ENCODE measurements around the gene SETD5.
"Not testable (repeated sequence)": the region's sequence is repeated elsewhere in the genome, so short reads cannot be mapped to it uniquely, and the experiment has no call there.

The SETD5 gene

DNA sequence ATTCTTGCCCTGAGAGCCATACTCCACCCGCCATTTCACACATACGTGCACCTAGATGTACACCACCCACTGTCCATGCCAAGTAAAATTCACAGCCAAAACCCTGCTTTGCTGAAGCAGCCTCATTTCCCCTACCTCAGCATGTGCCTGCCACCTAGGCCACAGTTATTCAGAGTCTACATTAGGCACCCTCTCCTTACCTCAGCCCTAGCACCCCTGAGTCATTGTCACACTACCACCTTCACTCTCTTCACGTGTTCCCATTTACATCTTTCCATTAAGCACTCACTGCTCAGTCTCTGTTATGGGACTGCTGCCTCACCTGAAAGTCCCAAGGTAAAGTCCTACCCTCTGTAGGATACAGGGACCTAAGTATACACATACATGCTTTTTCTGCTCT, 70.0 kb downstream of the SETD5 start:
- no peak for DNase-seq (ENCODE audit: low spot score)

DNA sequence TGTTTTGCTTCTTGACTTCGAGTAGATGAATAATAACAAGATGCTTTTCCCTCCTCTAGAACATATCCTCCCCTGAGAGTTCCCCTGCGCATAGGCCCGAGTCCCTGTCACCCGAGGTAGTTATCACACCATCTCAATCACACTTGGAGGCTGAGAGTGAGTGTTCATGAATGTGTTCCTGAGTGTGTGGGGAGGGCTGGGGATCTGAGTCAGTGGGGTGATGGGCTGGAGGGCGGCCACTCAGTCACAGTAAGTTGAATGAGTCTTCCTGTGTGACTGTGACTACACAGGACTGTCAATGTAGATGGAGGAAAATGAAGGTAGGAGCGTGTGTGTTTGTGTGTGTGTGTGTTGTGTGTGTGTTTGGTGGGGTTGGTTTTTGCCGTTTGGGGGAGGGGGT, 71.0 kb downstream of the SETD5 start:
- DNase-seq (ENCODE audit: low spot score) = no peak

DNA sequence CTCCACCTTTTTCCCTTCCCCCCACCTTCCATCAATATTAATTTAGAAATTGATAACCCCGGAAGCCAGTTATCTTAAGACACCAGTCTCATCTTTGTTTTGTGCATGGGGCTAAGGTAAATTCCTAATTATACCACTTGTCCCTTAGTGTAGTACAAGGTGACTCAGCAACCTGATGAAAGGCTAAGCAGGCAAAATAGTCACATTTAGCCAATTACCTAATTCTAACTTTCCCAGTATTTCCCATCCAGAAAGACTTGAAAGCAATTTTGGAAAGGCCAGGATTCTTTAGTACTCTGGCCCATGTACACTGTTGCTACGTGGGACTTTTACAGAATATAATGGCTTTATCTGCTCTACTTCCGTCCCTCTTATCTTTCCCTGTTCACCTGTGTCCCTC, 72.6 kb downstream of the SETD5 start:
- no peak for DNase-seq (ENCODE audit: low spot score)

DNA sequence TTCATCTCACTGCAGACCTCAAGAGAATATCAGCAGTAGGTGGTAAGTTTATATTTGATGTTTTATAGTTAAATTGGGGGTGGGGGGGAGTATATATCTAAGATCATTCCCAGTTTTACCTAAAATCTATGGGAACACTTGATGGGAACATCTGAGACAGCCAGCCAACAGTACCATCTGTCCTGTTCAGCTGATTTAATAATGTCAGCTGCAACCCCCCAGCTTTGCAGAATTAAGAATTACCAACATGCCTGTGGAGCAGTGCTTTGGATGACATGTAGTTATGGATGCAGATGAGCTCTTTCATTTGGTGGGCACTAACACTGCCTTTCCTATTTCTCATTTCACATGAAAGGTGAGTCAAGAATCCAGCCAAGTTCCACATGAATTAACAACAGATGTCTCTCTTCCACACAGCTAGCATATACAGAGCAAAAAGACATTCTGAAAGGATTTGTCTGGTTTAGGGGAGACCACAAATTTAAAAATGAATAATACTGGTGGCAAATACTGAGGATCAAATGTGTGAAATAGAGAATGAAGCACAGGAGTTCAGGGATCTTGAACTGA, 76.2 kb downstream of the SETD5 start:
- DNase-seq (ENCODE audit: low spot score) = no peak

DNA sequence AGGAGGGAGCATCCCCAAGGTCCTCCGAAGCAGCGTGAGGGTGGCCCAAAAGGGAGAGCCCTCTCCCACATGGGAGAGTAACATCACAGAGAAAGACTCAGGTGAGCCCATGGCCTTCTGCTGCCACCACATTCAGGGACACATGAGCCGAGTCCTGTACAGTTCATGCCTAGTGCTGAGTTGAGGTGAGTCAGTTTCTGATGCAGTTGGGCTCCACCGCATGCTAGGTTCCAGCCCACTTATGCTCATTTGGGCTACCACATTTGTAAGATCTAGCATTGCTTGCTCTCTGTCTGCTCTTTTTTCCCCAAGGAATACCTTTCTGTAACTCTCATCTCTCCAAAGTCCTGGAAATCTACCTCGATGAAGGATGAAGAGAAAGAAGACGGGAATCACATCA, 77.1 kb downstream of the SETD5 start:
- DNase-seq (ENCODE audit: low spot score) = no peak

DNA sequence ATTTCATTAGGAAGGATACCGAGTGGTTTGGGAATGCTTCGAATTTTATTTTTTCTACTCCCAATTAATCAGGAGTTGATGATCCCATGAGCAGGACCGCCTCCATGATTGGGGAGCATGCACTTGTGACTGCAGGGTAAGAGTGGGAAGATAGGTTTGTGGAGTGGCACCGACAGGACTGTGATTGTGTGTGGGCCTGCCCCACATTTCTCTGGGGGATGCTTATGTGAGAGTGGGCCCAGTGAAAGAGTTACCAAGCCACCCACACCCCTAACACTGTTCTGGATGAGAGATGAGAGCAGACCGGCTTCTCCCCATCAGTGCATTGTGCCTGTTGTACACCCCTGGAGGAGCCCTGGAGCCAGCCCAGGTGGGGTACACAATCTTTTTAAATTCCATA, 79.5 kb downstream of the SETD5 start:
- no peak for DNase-seq (ENCODE audit: low spot score)

DNA sequence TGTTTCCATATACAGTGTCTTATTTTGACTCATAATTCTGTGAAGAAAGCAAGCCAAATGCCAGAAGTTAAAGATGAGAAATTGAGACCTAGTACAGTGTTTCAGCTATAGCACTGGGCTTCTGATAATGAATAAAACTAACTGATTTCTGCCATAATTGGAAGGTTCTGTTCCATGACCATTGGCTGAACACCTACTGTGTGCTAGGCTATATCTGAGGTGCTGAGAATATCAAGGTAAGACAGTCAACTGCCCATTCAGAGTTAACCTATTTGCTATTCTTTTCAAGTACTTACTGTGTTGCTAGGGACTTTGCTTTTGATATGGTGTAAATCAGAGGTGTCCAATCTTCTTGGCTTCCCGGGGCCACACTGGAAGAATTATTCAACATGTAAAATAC, 82.8 kb downstream of the SETD5 start:
- no peak for DNase-seq (ENCODE audit: low spot score)

DNA sequence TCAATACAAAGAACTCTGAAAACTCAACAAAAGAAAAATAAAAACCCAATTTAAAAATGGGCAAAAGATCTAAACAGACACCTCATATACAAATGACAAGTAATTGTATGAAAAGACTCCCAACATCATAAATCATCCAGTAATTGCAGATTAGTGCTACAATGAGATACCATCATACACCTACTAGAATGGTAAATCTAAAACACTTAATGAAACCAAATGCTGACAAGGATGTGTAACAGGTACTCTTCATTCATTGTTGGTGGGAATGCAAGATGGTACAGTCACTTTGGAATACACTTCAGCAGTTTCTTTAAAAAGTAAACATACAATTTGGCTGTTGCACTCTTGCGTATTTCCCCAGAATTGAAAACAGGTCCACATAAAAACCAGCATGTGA, 87.8 kb downstream of the SETD5 start:
- no peak for DNase-seq (ENCODE audit: low spot score)

DNA sequence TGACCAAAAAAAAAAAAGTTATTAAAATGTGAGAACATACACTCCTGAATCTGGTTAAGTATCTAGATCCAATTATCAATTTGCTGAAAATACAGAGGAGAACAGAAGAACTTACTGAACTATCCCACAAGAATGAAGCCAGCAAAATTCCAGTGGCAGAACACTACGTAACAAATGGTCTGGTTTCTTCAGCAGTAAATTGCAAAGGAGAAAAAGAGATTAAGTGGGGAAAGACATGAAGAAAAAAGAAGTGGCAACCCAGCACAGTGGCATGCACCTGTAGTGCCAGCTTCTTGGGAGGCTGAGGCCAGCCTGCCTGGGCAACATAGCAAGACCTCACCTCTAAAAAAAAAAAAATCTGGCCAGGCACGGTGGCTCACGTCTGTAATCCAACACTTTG, 94.1 kb downstream of the SETD5 start:
- no peak for DNase-seq (ENCODE audit: low spot score)

DNA sequence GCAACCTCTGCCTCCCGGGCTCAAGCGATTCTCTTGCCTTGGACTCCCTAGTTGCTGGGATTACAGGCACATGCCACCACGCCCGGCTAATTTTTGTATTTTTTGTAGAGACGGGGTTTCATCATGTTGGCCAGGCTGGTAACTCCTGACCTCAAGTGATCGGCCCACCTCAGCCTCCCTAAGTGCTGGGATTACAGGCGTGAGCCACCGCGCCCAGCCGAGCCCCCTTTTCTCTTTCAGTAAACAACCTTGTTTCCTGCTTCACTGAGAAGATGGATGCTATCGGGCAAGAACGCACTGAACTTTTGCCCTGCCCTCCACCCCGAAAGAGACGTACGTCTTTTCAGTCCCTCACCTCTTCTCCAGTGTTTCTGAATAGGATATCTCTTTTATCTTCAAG, 96.6 kb downstream of the SETD5 start:
- DNase-seq (ENCODE audit: low spot score) = not testable (repeated sequence)

DNA sequence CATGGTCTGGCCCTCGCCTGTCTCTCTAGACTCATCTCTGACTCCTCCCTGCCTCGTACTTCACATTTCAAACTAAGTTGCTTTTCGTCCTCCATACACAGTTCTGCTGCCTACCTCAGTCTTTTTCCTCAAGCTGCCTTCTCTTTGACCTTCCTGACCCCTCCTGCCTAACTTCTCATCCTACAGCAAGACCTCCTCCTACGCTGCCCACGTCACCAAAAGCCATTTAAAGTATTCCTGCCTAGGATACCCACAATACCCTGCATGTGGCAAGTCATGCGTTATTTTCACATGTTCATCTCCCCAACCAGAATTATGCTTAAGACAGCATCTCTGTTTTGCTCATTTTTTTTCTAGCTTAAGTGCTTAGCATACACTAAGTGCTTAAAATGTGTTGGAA, 99.5 kb downstream of the SETD5 start:
- no peak for DNase-seq (ENCODE audit: low spot score)

DNA sequence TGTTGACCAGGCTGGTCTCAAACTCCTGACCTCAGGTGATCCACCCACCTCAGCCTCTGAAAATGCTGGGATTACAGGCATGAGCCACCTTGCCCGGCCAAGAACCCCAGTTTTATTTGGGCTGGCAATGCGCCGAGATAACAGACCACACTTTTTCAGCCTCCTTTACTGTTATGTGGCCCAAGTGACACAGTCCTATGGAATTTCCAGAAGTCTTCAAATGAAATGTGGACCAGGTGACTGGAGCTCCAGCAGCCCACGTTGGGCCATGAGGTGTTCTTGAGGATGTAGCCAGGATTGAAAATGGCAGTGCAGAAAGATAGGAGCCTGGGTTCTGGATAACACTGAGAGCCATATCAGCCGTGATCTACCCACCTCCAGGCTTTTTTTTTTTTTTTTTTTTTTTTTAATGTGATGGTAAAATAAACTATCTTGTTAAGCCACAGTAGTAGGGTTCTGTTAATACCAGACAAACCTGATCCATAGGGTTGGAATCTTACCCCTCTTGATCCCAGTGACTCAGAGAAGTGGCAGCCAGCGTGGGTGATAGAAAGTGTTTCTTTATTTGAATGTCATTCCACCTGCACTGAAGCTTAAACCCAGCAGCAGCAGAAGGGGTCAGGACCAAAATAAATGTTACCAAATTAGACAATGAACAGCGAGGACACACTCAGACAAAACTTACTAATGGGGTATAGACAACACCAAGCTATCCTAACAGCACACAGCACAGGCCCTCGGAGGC, 100.6 kb downstream of the SETD5 start:
- DNase-seq (ENCODE audit: low spot score) = no peak

DNA sequence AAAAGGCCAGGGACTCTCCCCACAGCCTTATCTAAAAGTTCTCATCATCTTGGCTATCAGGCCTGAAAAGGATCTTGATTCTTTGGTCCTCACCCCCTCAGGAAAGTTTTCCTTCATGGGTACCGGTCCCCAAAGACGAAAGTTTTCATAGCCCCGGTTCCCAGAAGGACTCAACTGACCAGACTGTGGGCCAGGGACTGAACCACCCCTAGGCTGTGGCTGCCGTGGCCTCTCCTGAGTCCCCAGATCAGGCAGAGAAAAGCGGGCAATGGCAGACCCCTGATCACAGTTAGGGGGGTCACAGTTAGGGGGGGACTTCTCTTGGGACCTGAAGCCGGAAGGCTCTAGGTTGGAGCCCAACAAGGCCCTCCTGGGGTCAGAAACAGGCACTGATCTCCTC, 101.4 kb downstream of the SETD5 start:
- DNase-seq (ENCODE audit: low spot score) = no peak

DNA sequence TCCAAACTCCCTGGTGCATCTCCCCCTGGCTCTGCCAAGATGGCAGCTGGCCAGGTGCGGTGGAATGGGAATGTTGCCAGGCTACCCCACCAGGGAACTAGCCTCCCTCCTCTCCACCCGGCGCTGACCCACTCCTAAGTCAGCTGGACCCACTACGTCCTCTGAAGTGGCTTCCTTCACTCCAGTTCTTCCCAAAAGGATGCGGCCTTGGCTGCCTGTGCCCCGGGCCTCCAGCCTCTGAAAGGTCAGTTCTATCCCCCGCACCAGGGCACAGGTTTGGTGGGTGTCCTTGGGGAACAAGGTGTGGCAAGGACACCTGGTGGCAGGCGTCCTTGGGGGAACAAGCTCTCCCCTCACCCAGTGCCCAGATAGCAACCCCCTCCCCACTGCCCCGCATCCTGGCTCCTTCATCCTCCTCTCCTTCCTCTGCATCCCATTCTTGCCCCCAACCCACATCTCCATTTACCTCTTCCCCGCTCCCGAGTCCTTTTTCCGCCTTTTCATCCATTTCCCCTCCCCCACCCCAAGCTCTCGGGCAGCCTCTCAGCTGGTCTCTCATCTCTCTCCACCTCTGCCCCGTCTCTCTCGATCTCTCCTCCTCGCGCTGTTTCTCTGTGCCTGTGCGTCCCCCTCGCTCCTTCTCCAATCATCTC, 102.2 kb downstream of the SETD5 start:
- no peak for DNase-seq (ENCODE audit: low spot score)

DNA sequence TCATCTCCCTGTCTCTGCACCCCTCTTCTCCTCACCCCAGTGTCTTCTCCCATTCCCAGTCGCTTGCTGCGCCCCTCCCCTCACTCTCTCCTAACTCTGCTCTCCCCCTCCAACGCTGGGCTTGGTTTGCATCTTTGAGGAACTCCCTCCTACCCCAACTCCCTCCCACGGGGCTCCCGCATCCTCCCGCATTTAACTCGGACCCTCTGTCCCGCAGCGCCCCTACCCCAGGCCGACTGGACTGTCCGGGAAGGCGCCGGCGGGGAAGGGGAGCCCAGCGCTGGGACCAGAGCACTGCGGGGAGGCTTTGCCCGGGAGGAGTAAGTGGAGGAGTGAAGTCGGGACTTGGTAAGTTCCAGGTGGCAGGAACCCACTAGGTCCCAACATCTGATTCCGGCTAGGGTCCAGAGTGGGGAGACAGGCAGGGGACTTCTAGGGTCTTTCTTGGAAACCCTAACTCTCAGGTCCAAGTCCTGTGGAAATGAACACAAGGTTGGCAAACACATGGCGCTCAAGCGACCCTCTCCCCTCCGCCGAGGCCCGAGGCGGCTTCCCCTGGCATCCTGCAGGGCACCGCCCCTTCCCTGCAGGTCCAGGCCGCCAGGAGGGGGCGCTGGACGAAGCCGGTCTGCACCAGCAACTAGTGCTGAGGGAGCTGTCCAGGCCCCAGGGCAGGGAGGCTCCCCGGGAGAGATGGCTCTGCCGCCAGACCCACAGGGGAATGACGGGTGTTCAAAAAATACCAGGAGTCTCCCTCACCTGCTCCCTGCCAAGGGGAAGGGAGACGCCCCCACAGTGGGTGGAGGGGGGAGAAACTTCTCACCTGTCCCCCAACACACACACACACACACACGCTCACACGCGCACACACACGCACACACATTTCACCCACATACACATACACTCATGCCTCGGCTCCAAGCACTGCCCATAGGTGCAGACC, 103.0 kb downstream of the SETD5 start:
- no peak for DNase-seq (ENCODE audit: low spot score)

DNA sequence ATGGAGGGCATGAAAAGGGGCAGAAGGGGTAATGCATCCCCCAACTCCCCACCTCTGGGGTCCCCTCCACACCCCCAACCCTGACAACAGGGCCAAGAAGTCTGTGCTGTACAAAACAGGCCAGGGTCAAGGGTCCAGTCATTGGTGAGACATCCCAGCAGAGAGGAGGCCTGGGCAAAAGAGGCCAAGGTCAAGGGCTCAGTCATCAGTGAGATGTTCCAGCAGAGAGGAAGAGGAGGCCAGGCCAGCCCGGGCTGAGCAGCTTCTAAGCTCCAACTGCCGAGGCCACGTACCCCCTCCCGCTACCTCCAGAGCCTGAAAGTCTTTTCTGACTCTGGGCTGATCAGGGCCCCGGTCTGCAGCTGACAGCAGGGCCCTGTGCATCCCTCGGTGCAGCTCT, 103.8 kb downstream of the SETD5 start:
- DNase-seq (ENCODE audit: low spot score) = no peak

DNA sequence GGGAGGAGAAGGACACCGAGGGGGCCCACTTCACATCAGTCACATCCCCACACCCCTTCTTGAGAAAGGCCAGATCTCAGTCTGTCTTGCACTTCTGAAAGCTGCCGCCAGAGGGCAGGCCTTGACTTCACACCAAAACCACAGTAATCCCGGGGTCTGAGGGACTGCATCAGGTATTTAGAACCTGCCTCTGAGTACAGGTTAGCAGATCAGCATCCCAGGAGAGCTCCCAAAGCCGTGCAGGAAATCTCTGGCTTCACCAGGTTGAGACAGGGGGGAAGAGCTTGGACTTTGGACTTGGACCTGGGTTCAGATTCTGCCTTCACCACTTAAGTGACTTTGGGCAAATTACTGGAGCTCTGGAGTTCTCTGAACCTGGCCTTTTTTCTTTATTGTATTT, 105.9 kb downstream of the SETD5 start:
- DNase-seq (ENCODE audit: low spot score) = peak; percentile 86

DNA sequence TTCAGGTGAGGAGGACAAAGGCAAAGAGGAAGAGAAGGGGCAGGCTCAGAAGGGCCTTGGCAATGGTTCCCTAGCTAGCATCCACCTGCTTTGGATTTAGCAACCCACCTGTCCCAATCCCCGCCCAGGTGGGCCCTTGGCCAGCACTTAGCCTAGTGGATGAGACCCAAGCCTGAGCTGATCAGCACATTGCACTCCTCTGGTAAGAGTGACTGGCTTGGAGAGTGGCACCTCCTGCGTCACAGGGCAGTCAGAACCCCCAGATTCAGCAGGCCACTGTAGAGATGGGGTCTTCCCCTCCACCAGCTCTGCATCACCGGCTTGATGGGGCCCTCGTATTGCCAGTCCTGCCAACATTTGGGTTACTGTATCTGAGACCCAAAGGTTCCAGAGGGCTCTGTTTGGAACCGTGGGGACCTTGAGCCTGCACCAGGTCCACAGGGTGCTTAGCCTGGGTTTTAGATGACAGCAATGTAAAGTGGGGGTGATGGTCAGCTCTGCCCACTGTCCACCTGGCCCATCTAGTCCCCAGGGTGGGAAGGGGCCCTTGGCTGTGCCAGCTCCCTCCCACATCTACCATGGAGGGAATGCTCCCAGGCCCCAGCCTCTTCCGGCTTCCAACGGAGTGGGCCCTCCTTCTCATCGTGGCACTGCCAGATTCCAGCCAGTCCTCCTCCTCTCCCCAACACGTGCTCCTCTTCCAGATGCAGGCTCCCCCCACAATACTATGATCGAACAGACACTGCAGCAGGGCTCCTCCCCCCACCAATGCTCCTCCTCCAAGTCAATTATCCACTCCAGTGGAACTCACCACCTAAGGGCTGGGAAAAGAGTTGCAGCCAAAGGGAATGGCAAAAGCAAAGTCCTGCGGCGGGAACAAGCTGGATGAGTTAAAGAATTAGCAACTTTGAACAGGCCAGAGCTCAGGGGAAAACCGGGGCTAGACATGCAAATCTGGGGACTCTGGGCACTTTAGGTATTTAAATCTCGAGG, 110.5 kb downstream of the SETD5 start:
- no peak for DNase-seq (ENCODE audit: low spot score)

DNA sequence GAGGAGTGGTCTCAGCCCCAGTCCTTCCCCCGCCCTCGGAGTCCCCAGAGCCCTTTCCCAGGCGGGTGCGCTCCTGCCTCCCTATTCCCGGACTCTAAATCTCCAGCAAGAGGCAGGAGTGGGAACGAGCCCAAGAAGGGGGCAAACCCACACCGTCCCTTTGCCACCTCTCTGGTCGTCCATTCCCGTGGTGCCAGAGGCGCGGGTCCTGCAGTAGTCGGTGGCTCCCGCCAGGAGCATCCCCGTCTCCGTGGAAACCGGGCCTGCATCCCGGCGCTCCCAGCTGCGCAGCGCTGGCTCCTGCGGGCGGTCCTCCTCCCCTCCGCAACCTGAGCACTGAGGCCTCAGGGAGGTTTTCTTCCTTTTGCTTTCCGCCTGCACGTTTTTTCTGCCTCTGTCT, 111.4 kb downstream of the SETD5 start:
- peak; percentile 59 for DNase-seq (ENCODE audit: low spot score)

DNA sequence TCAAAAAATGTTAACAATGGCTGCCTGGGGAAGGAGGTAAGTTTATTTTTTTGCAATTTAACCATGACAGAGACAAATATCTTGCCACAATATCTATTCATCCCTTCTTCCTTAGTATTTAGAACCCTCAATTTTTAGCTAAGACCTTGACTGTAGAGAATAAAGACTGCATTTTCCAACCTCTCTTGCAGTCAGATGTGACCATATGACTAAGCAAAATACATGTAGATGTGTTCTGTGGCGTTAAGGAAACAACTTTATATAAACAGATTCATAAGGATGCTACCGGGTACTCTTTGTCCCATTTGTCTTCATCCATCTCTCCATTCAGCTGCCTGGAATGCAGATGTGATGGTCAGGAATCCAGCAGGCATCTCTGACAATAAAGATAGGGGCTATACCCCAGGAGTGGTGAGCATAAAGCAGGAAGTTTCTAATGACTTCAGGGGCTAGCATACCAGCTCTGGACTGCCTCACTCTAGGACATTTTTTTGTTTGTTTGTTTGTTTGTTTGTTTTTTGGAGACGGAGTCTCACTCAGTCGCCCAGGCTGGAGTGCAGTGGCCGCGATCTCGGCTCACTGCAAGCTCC, 115.1 kb downstream of the SETD5 start:
- no peak for DNase-seq (ENCODE audit: low spot score)

Measured in SK-N-DZ (cell line).